ENCODE measurements around the gene TSPAN15.
"Not testable (repeated sequence)": the region's sequence is repeated elsewhere in the genome, so short reads cannot be mapped to it uniquely, and the experiment has no call there.

TSPAN15 gene

GRCh38 chr10:69450395-69450794 lies 870 bp upstream of the TSPAN15 start:
- not testable (repeated sequence) for DNase-seq

GRCh38 chr10:69451784-69452251 lies 553 bp downstream of the TSPAN15 start:
- DNase-seq, result no peak

- DNase-seq, result no peak
Measured at GRCh38 chr10:69452676-69453415, 1.6 kb downstream of the TSPAN15 start.

GRCh38 chr10:69453795-69454194 lies 2.5 kb downstream of the TSPAN15 start:
- DNase-seq, result no peak

GRCh38 chr10:69455006-69455763 lies 3.9 kb downstream of the TSPAN15 start:
- DNase-seq, result no peak

- DNase-seq, result no peak
Measured at GRCh38 chr10:69456880-69457693, 5.8 kb downstream of the TSPAN15 start.

GRCh38 chr10:69457771-69458237 lies 6.5 kb downstream of the TSPAN15 start:
- no peak for DNase-seq

- no peak for DNase-seq
Measured at GRCh38 chr10:69458430-69459100, 7.3 kb downstream of the TSPAN15 start.

- no peak for DNase-seq
Measured at GRCh38 chr10:69459101-69459790, 8.0 kb downstream of the TSPAN15 start.

- DNase-seq, result no peak
Measured at GRCh38 chr10:69459893-69460575, 8.8 kb downstream of the TSPAN15 start.

- DNase-seq, result no peak
Measured at GRCh38 chr10:69460576-69461242, 9.4 kb downstream of the TSPAN15 start.

GRCh38 chr10:69461243-69462025 lies 10.2 kb downstream of the TSPAN15 start:
- DNase-seq, result no peak

- no peak for DNase-seq
Measured at GRCh38 chr10:69463886-69464285, 12.6 kb downstream of the TSPAN15 start.

- no peak for DNase-seq
Measured at GRCh38 chr10:69464401-69464800, 13.1 kb downstream of the TSPAN15 start.

GRCh38 chr10:69464801-69465401 lies 13.6 kb downstream of the TSPAN15 start:
- no peak for DNase-seq

GRCh38 chr10:69465457-69466157 lies 14.3 kb downstream of the TSPAN15 start:
- DNase-seq, result no peak

- DNase-seq, result no peak
Measured at GRCh38 chr10:69466158-69466490, 14.9 kb downstream of the TSPAN15 start.

- DNase-seq, result no peak
Measured at GRCh38 chr10:69466689-69467088, 15.4 kb downstream of the TSPAN15 start.

Measured in SHP77 treated with DMSO at 0.1 percent for 48 hours (cell line).